Heart left ventricle (tissue), 13 donors: Measurements from ENCODE around the gene CPNE2.
"Not testable (repeated sequence)": the region's sequence is repeated elsewhere in the genome, so short reads cannot be mapped to it uniquely, and the experiment has no call there.

Experiments
- CTCF ChIP-seq, 12 donors: fragments of 200-600 bp; sonication (generic) in 4 of 12; IDR thresholded peaks; one replicate each; pipeline versions ENCODE4 v1.5.0 to v1.8.0; 2018 to 2022; ENCODE audit warnings: antibody characterized with exemption in 12 of 12, mild to moderate bottlenecking in 5 of 12
- POLR2A ChIP-seq, 2 donors: fragments of 450-650 bp; IDR thresholded peaks; one replicate each; pipeline ENCODE4 v1.6.1; 2017; ENCODE audit warnings: antibody characterized with exemption in 2 of 2, mild to moderate bottlenecking in 2 of 2, moderate library complexity in 2 of 2
- donor health status: ischemic (EF 13 %, LVEDD 7.1; RV severe dilation, severe dysfunction).
- donor health status: DM: no; HTN: yes; CAD: no.
- donor health status: DM: no; HTN: no; CAD: no.
- donor health status: ischemic (EF 25% LVEDD 6.9; RV normal size, moderate dysfunction).
- donor health status: ischemic (EF 25% LVEDD 5.7; RV mildly dilated, moderate dysfunction).
- donor health status: ischemic (EF 35%, LVEDD 5.7; RV mildly dilated, moderate dysfunction).
- donor health status: nonischemic (EF 11% LVEDD 7.7; RV severe dilation, severe dysfunction).
- donor health status: DM: yes; HTN: yes; CAD: no.
- donor health status: PGD.
- donor health status: ischemic (EF 29% LVEDD 5.4; RV normal size, mild dysfunction).
- donor health status: nonischemic (EF 23%, LVEDD 6.1; RV moderate dilation, normal function).

GRCh38 chr16:57099965-57100364, 7.6 kb downstream of the CPNE2 start:
- TF ChIP-seq CTCF, POLR2A (IDR thresholded peaks at IDR 0.05): not testable (repeated sequence)
